Smooth muscle cell (in vitro differentiated cells): Measurements from ENCODE around the gene ENO2. TPM values are rescaled to one million over a fixed set of nuclear protein-coding genes. Genes with fewer than 3 reads are reported as not detected.

Source experiments
- DNase-seq: peaks from one replicate; lab custom pipeline; 2025; ENCODE audit not compliant: unreplicated experiment; lab: John Stamatoyannopoulos, UW
- H2AFZ ChIP-seq: fragments of 200-600 bp; sonication (generic); 2 replicates; pipeline ENCODE4 v1.6.0; 2016; ENCODE audit warnings: antibody characterized with exemption, low read depth, mild to moderate bottlenecking
- H3F3A ChIP-seq: fragments of 200-600 bp; sonication (generic); 2 replicates; pipeline ENCODE4 v1.6.0; 2017; ENCODE audit warnings: antibody characterized with exemption, low read depth
- H3K27ac ChIP-seq: fragments of 200-600 bp; sonication (generic); 2 replicates; pipeline ENCODE4 v1.5.1; 2016; ENCODE audit warnings: low read depth, mild to moderate bottlenecking
- H3K27me3 ChIP-seq: fragments of 200-600 bp; sonication (generic); 2 replicates; pipeline ENCODE4 v1.6.1; 2016; ENCODE audit warnings: low read depth, mild to moderate bottlenecking
- H3K36me3 ChIP-seq: fragments of 200-600 bp; sonication (generic); 2 replicates; pipeline ENCODE4 v1.5.1; 2016; ENCODE audit warnings: low read depth
- H3K4me1 ChIP-seq: fragments of 200-600 bp; sonication (generic); 2 replicates; pipeline ENCODE4 v1.5.1; 2016; ENCODE audit warnings: low read depth
- H3K4me2 ChIP-seq: fragments of 200-600 bp; sonication (generic); 2 replicates; pipeline ENCODE4 v1.6.0; 2016; ENCODE audit warnings: mild to moderate bottlenecking
- H3K4me3 ChIP-seq: fragments of 200-600 bp; sonication (generic); 2 replicates; pipeline ENCODE4 v1.5.1; 2016; ENCODE audit warnings: mild to moderate bottlenecking
- H3K79me2 ChIP-seq: fragments of 200-600 bp; sonication (generic); 2 replicates; pipeline ENCODE4 v1.6.0; 2016; ENCODE audit warnings: low read depth, mild to moderate bottlenecking
- H3K9ac ChIP-seq: fragments of 200-600 bp; sonication (generic); 2 replicates; pipeline ENCODE4 v1.6.0; 2016; ENCODE audit warnings: low read depth
- H3K9me3 ChIP-seq: fragments of 200-600 bp; sonication (generic); replicated peaks from 2 replicates; pipeline ENCODE4 v1.5.1; 2016; ENCODE audit warnings: low read depth
- H4K20me1 ChIP-seq: fragments of 200-600 bp; sonication (generic); 2 replicates; pipeline ENCODE4 v1.6.0; 2016; ENCODE audit warnings: low read depth
- CTCF ChIP-seq: fragments of 200-600 bp; sonication (generic); IDR thresholded peaks from 2 replicates; pipeline ENCODE4 v1.5.1; 2017; ENCODE audit warnings: borderline replicate concordance, mild to moderate bottlenecking, antibody characterized with exemption; ENCODE audit not compliant: insufficient read depth, poor library complexity, severe bottlenecking
- WGBS: methylation state at CpG from one replicate; pipeline ENCODE4 v1.1.7; 2016; ENCODE audit warnings: low lambda C conversion rate; 5-methylcytosine and 5-hydroxymethylcytosine counted together
- polyA plus RNA-seq: library from polyadenylated mRNA; unstranded; fragments of >200 nt; fragmentation: Nextera tagmentation; extraction: Ambion mirVana; gene quantifications from 2 replicates; pipeline ENCODE4 v1.2.1, GENCODE V29; 2016
- total RNA-seq: library from RNA; depleted of rRNA; stranded (reverse); fragments of >200 nt; gene quantifications from 2 replicates; pipeline ENCODE4 v1.2.3, GENCODE V29; 2014

The ENO2 gene
- total and polyA plus RNA-seq, 2 experiments from 2014 or later = 52.5 to 105 TPM

GRCh38 chr12:6959805-6960592 is 45.6 kb downstream of the ENO2 start:
- Histone ChIP-seq H2AFZ (no peak overlapping the region), H3K4me3 (no peak overlapping the region), H4K20me1 (no peaks in the 10 kb centered on the region), H3K79me2 (no peaks in the 10 kb centered on the region), H3K27ac (no peak overlapping the region), H3K9ac (no peak overlapping the region), H3F3A (peaks cover 20% of the 10 kb centered on the region), H3K4me2 (no peak overlapping the region), H3K27me3 (no peaks in the 10 kb centered on the region), H3K9me3 (no peaks in the 10 kb centered on the region), H3K36me3 (no peaks in the 10 kb centered on the region), H3K4me1 (peaks cover 19% of the 10 kb centered on the region)
- 93% methylated on average over 26 of the region's 26 CpGs for WGBS
- no peak for TF ChIP-seq CTCF
- DNase-seq = no peak

GRCh38 chr12:6960593-6961277 is 46.4 kb downstream of the ENO2 start:
- no peak for TF ChIP-seq CTCF
- Histone ChIP-seq H3K27me3 (no peaks in the 10 kb centered on the region), H3F3A (peaks cover 23% of the 10 kb centered on the region), H2AFZ (peak overlapping the region; percentile 71), H3K36me3 (no peaks in the 10 kb centered on the region), H3K79me2 (no peaks in the 10 kb centered on the region), H4K20me1 (peaks cover 5% of the 10 kb centered on the region), H3K27ac (peak overlapping the region; percentile 96), H3K4me3 (peak overlapping the region; percentile 56), H3K4me1 (peaks cover 19% of the 10 kb centered on the region), H3K9ac (peak overlapping the region; percentile 86), H3K4me2 (peak overlapping the region; percentile 75), H3K9me3 (no peaks in the 10 kb centered on the region)
- no peak for DNase-seq
- WGBS = 88% methylated on average over 13 of the region's 13 CpGs

- no peak for TF ChIP-seq CTCF
- Histone ChIP-seq H3K4me2 (peak overlapping the region; percentile 75), H3K27me3 (no peaks in the 10 kb centered on the region), H3K4me1 (peaks cover 19% of the 10 kb centered on the region), H3K9me3 (no peaks in the 10 kb centered on the region), H3K27ac (peak overlapping the region; percentile 96), H3K36me3 (no peaks in the 10 kb centered on the region), H3K9ac (peak overlapping the region; percentile 86), H3F3A (peaks cover 27% of the 10 kb centered on the region), H3K79me2 (no peaks in the 10 kb centered on the region), H3K4me3 (peak overlapping the region; percentile 56), H4K20me1 (peaks cover 5% of the 10 kb centered on the region), H2AFZ (peak overlapping the region; percentile 71)
- WGBS = 26% methylated on average over 24 of the region's 24 CpGs
- peak; percentile 54 for DNase-seq
Observed at GRCh38 chr12:6961278-6961694, 46.9 kb downstream of the ENO2 start.
